ENCODE data around the gene PLEKHA3. TPM values are rescaled to one million over a fixed set of nuclear protein-coding genes. Genes with fewer than 3 reads are reported as not detected.

PLEKHA3 gene
- total and polyA plus RNA-seq, 9 of the 15 experiments (the other 6 are each of a cell fraction or from before 2014, with no cell fraction given): 2.3 to 23.4 (median 10.5) TPM

DNA sequence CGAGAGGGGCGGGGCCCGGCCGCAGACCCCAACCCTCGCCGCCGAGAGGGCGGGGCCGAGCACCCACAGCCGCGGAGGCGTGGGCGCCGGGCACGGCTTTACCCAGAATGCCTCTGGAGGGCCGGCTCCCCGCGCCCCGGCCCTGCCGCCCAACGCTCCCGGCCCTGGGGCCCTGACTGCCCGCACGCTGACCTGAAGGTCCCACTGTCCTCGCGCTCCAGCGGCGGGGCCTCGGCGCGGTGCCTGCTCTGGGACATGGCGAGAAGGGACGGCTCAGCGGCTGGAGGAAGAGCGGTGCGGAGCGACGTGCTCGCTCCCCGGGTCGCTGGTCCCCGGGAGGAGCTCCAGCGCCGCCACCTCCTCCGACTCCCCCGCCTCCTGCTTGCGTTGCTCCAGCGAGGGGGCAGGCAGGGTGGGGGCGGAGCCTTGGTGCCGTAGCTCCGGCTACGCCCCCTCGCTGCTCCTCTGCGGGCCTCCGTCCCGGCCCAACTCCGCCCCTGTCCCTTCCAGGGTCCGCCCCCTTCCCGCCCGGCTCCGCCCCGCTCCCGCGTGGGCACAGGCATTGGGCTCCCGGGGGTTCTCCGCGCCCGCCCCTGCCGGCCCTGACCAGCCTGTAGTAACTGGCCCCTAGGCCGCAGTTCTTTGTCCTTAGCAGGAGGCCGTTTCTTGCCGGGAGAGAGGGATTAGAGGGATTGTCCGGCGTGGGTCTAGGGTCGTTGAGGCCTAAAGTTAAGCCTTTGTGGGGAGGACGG lies 29.3 kb upstream of the PLEKHA3 start, which contains the start of the genes PJVK and PRKRA (continued):
- TF ChIP-seq PHF20 (IDR thresholded peaks at IDR 0.05; ENCODE audit: partially characterized antibody) (peak; percentile 73), ZNF316 (IDR thresholded peaks at IDR 0.05) (0 out of 2 replicates have a peak, but pooled peaks have one; percentile 30), ZBTB1 (CRISPR knock-in tag; IDR thresholded peaks at IDR 0.05; ENCODE audit: borderline replicate concordance, low read depth) (peak; percentile 87), PCBP1 (IDR thresholded peaks at IDR 0.05; ENCODE audit: low read depth, low read length, poor library complexity, severe bottlenecking) (peak; percentile 55), IRF1 (CRISPR knock-in tag; IDR thresholded peaks at IDR 0.05; ENCODE audit: borderline replicate concordance) (no peak), SIN3A (IDR thresholded peaks at IDR 0.05; ENCODE audit: borderline replicate concordance in 2 of 2, control insufficient read depth in 1 of 2, low read depth in 2 of 2, low read length in 2 of 2) (peak; percentile 24 to 86; a peak in 2 of 4 replicates), CREB1 (IDR thresholded peaks at IDR 0.05) (0 out of 2 replicates have a peak, but pooled peaks have one; percentile 49), CREB1 (CRISPR knock-in tag; IDR thresholded peaks at IDR 0.05) (peak; percentile 74), RB1 (IDR thresholded peaks at IDR 0.05; ENCODE audit: low read depth) (peak; percentile 83; the same call in 1 of the 2 replicates), CEBPB (tag; IDR thresholded peaks at IDR 0.05) (peak; percentile 28; the same call in 1 of the 2 replicates), ADNP (tag; IDR thresholded peaks at IDR 0.05) (no peak), ZC3H8 (IDR thresholded peaks at IDR 0.05) (no peak), PHF8 (IDR thresholded peaks at IDR 0.05; ENCODE audit: borderline replicate concordance, low read length) (peak; percentile 98), HNRNPK (IDR thresholded peaks at IDR 0.05; ENCODE audit: low read depth, low read length, poor library complexity, severe bottlenecking) (no peak), JUND (IDR thresholded peaks at IDR 0.05; ENCODE audit: borderline replicate concordance, low read depth, low read length) (peak; percentile 50; the same call in 1 of the 2 replicates), JUND (tag; IDR thresholded peaks at IDR 0.05; ENCODE audit: borderline replicate concordance, low read depth, low read length) (no peak), ELF2 (CRISPR knock-in tag; IDR thresholded peaks at IDR 0.05) (no peak), ILF3 (IDR thresholded peaks at IDR 0.05; ENCODE audit: borderline replicate concordance) (peak; percentile 43; the same call in 1 of the 2 replicates), GABPA (tag; conservative IDR thresholded peaks at IDR 0.05; ENCODE audit: low read depth) (peak; percentile 62; the same call in 1 of the 2 replicates), FOXA3 (CRISPR knock-in tag; conservative IDR thresholded peaks at IDR 0.05 in 1 of 2, IDR thresholded peaks at IDR 0.05 in 1 of 2) (no peak), U2AF1 (optimal IDR thresholded peaks at IDR 0.05; ENCODE audit: low read depth, low read length) (peak; percentile 80)
- TF ChIP-seq, protein P1, sequence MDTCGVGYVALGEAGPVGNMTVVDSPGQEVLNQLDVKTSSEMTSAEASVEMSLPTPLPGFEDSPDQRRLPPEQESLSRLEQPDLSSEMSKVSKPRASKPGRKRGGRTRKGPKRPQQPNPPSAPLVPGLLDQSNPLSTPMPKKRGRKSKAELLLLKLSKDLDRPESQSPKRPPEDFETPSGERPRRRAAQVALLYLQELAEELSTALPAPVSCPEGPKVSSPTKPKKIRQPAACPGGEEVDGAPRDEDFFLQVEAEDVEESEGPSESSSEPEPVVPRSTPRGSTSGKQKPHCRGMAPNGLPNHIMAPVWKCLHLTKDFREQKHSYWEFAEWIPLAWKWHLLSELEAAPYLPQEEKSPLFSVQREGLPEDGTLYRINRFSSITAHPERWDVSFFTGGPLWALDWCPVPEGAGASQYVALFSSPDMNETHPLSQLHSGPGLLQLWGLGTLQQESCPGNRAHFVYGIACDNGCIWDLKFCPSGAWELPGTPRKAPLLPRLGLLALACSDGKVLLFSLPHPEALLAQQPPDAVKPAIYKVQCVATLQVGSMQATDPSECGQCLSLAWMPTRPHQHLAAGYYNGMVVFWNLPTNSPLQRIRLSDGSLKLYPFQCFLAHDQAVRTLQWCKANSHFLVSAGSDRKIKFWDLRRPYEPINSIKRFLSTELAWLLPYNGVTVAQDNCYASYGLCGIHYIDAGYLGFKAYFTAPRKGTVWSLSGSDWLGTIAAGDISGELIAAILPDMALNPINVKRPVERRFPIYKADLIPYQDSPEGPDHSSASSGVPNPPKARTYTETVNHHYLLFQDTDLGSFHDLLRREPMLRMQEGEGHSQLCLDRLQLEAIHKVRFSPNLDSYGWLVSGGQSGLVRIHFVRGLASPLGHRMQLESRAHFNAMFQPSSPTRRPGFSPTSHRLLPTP (IDR thresholded peaks at IDR 0.05; ENCODE audit: borderline replicate concordance, extremely low read depth, insufficient read length): no peak
- TF ChIP-seq, protein P2, sequence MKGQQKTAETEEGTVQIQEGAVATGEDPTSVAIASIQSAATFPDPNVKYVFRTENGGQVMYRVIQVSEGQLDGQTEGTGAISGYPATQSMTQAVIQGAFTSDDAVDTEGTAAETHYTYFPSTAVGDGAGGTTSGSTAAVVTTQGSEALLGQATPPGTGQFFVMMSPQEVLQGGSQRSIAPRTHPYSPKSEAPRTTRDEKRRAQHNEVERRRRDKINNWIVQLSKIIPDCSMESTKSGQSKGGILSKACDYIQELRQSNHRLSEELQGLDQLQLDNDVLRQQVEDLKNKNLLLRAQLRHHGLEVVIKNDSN (CRISPR knock-in tag; IDR thresholded peaks at IDR 0.05): no peak
